ENCODE results near the gene GLCCI1.
"Not testable (repeated sequence)": the region's sequence is repeated elsewhere in the genome, so short reads cannot be mapped to it uniquely, and the experiment has no call there.

Gene GLCCI1

DNA sequence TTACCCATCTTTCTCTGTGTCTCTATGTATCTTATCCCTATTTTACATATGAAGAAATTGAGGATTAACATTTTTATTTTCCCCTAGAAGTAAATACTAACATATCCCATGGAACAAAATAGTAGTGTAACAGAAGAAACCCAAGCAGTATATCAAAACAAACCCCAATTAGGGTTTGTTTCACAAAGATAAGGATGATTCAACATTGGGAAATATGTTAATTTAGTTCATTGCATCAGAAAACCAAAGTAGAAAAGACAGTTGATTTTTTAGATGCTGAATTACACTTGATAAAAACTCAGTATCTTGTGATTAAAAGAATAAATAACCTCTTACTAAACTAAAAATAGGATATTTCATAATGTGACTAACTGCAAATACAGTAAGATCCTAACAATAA is 87.8 kb downstream of the GLCCI1 start:
- DNase-seq: no peak

DNA sequence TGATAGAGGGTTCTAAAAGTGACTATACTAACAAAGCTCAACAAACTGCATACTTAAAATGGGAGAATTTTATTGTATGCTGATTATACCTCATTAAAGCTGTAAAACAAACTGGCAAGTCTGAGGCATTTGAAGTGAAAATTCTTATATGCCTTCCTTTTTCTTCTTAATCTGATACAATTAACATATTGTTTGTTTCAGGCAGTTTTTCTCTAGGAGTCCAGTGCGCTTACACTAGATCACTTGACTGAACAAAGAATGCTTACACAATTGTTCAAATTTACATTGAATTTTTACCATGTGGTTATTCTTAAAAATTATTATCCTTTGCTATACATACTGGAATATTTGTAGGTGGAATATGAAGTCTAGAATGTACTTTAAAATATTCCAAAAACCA is 89.0 kb downstream of the GLCCI1 start:
- no peak for DNase-seq

DNA sequence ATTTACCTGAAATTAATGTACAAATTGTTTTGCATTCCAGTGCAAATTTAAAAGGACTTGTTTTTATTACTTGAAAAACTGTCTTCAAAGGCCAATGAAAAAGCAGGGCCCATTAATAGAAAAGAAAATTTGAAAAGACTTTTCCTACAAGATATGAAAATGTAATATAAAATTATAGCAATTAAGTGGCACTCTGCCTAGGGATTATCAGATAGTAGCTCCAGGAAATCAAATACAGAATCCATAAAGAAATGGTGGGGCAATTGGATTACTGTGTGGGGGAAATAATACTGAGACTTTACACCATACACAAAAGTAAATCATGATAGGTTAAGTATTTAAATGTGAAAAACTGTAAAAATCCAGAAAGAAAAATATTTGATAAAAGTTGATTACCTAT is 89.7 kb downstream of the GLCCI1 start:
- no peak for DNase-seq

DNA sequence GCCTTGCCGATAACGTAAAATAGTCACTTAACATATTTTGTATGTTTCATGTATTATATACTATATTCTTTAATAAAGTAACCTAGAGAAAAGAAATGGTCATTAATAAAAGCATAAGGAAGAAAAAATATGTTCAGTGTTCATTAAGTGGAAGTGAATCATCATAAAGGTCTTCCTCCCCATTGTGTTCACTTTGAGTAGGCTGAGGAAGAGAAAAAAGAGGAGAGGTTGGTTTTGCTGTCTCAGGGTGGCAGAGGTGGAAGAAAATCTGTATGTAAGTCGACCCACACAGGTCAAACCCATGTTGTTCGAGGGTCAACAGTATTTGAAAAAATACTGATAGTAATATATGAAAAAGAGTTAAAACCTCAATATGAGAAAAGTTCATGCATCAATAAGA is 90.3 kb downstream of the GLCCI1 start:
- DNase-seq: no peak

DNA sequence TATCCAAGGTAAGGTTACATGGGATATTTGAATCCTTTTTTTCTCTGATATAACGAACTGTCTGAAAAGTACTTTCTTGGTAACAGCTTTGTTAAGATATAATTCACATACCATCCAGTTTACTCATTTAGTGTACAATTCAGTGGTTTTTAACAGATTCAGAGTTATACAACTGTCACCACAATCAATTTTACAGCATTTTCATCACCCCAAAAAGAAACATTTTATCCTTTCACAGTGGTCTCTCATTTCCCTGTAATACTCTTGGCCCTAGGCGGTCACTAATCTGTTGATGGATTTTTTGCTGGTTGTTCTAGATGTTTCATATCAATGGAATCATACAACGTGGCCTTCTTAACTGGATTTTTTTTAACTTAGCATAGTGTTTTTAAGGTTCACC is 91.6 kb downstream of the GLCCI1 start:
- DNase-seq: no peak

DNA sequence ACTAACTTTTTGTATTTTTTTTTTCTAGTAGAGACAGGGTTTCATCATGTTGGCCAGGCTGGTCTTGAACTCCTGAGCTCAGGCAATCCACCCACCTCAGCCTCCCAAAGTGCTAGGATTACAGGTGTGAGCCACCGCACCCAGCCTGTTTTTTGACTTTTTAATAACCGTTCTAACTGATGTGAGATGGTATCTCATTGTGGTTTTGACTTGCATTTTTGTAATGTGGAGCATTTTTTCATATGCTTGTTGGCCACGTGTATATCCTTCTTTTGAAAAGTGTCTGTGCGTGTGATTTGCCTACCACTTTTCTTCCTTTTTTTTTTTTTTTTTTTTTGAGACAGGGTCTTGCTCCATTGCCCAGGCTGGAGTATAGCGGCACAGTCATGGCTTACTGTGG is 94.7 kb downstream of the GLCCI1 start:
- not testable (repeated sequence) for DNase-seq

DNA sequence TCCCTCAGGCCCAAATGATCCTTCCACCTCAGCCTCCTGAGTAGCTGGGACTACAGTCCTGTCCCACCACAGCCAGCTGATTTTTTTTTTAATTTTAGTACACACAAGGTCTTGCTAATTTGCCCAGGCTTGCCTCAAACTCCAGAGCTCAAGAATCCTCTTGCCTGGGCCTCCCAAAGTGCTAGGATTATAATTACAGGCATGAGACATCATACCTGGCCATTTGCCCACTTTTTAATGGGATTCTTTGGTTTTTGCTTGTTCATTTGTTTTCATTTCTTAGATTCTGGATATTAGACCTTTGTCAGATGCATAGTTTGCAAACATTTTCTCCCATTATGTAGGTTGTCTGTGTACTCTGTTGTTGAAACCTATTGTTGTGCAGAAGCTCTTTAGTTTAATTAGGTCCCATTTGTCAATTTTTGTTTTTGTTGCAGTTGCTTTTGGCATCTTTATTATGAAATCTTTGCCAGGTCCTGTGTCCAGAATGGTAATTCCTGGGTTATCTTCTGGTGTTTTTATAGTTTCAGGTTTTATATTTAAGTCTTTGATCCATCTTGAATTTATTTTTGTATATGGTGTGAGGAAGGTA is 95.2 kb downstream of the GLCCI1 start:
- peak; percentile 82 for DNase-seq

DNA sequence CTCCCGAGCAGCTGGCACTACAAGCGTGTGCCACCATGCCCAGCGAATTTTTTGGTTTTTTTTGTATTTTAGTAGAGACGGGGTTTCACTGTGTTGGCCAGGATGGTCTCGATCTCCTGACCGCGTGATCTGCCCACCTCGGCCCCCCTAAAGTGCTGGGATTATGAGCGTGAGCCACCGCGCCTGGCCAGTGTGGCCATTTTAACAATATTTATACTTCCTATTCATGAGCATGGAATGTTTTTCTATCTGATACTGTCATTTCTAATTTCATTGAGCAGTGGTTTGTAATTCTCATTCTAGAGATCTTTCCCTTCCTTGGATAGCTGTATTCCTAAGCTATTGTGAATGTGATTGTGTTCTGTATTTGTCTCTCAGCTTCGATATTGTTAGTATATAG is 96.2 kb downstream of the GLCCI1 start:
- DNase-seq: no peak

DNA sequence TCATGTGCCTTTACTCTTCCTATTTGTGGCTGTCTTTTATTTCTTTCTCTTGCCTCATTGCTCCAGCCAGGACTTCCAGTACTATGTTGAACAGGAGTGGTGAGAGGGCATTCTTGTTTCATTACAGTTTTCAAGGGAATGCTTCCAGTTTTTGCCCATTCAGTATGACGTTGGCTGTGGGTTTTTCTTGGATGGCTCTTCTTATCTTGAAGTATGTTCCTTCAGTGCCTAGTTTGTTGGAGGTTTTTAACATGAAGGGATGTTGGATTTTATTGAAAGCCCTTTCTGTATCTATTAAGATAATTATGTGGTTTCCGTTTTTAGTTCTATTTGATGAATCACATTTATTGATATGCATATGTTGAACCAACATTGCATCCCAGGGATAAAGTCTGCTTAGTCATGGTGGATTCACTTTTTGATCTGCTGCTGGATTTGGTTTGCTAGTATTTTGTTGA is 96.8 kb downstream of the GLCCI1 start:
- DNase-seq: no peak

DNA sequence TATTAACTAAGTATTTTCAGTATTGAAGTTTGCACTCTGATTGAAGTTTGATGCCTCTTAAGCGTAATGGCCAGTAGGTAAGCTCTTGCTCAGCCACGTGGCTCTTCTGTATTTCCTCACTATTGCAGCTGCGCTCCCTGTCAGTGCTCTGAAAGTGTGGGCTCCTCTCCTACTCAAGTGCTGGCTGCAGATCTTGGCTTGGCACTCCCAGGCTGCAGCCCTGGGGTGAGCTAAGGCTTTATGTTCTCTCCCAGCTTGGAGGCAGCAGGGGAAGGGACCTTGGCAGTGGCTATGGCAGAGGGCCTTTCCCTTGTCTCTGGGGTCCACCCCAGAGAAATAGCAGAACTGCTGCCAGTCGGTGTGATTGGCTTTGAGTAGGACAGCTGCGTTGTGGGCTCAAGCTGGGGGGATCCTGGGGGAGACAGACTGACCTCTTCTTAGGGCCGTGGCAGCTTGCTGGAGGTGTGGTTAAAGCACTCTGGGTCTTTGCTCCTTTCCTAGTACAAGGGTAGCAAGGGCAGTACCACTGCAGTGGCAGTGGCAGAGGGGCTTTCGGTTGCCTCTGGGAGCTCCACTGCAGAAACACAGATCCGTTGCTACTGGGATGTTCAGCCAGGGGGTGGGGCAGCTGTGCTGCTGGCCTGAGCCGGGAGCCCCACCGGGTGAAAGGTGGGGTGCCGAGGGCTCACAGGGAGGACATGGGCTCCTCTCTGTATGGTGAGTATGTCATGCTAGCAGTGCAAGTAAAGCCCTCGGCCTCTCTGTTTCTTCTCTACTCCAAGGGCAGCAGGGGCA is 100.5 kb downstream of the GLCCI1 start:
- DNase-seq: no peak

DNA sequence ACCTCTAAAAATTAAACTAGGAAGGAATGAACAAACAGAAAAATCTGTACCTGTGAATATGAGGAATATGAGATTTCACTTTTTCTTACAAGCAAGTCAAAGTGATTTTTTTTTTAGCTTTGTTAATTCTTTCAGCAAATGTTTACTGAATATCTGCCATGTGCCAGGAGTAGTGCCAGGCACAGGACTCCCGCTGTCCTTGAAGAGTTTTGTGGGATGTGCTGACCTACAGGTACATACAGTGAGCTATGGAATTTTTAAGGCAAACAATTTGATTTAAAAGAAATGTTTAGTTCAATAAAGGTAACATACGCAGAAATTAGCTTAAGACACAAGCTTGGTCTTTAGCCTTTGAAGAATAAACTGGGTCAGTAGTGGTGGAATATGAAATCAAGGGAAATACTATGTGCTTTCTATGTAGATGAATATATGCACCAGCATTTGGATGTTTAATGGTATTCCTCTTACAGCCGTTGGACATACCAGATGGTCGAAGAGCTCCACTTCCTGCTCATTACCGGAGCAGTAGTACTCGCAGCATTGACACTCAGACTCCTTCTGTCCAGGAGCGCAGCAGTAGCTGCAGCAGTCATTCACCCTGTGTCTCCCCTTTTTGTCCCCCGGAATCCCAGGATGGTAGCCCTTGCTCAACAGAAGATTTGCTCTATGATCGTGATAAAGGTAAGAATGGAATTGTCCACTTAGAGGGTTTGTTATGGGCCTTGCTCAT is 102.0 kb downstream of the GLCCI1 start:
- DNase-seq: peak; percentile 18

DNA sequence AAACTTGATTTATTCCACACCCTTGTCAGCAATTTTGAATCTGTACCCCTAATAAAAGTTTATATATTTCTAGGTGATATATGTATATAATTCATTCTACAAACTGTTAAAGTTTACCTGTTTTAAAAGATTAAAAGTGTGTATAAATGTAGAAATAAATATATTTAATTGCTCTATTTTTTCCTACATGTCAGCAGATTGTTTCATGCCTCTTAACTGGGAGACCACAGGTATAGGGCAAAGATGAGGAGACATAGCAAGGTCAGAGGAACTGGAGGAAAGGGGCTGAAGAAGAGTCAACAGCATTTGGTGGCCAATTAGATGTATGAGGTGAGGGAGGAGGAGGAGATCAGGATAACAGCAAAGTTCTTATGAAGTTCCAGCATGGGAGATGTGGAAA is 109.8 kb downstream of the GLCCI1 start:
- DNase-seq: no peak

DNA sequence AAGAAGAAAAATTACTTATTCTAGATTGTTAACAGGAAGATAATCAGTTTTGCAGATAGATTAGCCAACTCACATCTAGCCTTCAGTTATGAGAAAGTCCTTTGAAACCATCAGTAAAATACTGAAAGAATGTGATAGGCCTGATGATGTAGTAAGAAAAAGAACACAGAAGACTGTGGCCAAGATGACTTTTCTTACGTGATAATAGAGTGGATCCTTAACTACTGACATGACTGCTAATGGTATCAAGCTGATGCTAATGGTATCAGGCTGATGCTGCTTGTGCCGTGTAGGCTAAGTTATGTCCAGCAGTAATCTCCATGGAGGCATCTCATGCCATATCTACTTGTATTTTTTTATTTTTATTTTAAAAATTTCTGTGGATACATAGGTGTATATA is 114.2 kb downstream of the GLCCI1 start:
- no peak for DNase-seq

DNA sequence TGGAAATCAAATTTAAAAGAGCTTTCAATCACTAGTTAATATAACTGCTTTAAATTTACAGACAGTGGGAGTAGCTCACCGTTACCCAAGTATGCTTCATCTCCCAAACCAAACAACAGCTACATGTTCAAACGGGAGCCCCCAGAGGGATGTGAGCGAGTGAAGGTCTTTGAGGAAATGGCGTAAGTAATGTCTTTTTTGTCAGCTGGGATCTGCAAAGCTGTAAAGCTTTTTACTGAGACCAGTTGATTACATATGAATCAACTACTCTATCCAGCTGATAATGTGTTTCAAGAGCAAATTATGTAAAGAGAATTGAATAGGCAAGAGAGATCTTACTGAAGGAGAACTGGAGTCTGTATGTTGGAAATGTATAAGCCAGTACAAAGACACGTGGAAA is 116.2 kb downstream of the GLCCI1 start:
- peak; percentile 69 for DNase-seq

DNA sequence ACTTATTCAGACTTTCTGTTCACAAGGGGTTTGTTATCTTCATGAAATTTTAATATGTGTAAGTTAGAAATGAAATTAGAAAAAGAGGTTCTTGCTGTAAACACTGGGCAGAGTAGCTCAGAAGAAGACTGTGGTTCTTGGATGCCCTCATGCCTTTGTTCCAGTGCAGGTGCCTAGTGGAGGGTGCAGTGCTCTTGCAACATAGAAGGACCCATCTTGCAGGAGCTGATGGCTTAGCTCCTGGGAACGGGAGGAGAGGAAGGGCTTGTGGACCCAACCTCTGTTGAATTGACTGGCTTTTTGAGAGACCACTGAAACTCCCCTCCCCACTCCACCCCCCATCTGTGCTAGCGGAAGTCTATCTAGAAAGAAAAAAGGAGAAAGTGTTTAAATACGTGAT is 116.8 kb downstream of the GLCCI1 start:
- DNase-seq: peak; percentile 89

DNA sequence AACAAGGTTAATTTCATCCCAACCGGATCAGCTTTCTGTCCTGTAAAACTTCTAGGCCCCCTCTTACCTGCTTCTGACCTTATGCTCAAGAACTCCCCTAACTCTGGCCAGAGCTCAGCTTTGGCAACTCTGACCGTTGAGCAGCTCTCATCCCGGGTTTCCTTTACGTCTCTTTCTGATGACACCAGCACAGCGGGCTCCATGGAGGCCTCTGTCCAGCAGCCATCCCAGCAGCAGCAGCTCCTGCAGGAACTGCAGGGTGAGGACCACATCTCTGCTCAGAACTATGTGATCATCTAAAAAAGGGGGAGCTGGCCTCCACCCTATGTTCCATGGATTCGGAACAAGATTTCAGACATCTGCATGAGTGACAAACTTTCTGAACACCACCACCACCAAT is 117.6 kb downstream of the GLCCI1 start:
- no peak for DNase-seq

DNA sequence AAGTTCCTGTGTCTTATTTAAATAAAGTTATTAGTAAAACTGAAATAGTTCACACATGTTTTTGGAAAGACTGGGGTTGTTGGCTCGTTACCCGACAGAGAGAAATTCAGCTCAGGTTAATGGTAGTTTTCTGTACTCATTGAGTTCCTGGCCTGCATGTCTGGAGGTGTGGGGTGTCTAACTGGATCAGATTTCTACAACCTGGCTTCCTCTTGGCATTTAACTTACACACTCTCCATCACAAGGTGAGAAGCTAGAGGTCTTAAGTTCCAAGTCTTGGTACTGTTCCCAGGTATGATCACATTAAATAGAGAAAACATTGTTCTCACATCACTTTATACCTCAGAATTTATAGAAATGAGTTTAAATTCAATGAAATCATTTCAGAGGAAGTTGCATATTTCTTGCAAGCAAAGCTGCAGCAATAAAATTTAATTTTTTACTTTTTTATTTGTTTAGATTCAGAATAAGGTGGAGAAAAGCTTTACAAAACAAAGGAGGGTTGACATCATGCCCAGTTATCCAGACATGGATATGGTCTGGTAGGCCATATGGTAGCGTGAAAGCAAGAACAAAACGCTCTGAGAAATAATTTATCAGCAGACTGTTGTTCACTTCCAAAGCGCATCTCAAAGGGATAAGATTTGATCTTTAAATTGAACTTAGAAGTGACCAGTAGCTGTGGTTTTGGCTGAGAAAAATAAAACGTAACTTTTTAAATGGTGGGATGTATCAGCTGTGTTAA is 120.6 kb downstream of the GLCCI1 start:
- peak; percentile 62 for DNase-seq

DNA sequence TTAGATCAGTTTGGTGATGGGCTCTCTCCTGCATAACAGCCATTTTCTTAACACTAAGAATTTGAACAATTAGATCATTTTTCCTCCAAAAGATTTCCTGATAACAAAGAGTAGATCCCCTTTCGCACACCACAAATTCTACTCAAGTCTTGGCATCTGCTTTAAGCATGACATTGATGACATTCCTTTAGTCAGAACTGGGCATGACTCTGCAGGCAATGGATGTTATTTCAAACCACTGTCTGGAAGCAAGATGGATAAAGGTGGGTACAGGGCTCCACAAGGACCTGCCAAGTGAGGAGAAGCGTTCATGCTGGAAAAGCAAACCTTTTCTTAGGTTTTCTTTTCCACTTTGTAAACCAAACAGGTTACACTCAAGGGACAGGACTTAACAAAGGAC is 123.5 kb downstream of the GLCCI1 start:
- no peak for DNase-seq

DNA sequence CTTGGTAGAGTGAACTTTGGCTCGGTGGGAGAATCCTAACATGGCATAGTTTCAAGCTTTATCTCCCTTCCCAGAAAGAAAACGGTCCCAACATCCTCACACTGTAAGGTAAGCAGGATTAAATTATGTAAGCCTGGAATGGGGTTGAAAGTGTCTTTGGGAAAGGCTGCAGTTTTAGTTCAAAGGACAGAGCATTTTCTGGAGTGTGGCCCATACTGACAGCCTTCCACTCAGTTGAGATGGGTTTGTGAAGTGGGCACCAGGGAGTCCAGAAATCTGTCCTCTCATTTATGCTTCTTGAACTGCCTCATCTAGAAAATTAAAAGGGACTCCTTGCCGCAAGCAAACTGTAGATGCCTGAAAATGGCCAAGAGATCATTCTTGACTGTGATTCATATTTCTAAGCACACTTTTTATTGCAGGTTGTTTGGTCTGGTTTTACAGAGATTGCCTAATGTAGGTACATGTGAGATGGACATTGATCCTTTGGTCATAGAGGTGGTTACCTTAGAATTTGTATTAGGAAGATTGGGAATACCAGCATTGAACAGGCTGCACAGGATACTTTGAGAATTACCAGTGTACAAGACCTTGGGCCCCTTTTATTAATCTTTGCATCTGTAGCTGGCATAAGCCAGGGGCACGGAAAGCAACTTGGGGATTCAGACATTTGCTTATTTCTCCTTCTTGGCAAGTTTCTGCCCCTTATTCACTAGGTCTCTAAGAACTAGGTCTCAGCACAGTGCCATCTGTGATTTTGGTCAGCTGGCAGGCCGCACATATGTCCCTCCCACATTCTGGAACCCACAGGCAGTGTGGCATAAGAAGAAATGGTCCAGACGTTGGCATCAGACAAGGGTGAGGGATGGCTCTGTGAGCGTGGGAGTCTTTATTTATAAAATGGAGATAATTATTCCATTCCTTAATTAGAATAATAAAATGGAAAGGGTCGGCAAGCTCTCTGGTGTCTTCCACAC is 125.9 kb downstream of the GLCCI1 start:
- no peak for DNase-seq

DNA sequence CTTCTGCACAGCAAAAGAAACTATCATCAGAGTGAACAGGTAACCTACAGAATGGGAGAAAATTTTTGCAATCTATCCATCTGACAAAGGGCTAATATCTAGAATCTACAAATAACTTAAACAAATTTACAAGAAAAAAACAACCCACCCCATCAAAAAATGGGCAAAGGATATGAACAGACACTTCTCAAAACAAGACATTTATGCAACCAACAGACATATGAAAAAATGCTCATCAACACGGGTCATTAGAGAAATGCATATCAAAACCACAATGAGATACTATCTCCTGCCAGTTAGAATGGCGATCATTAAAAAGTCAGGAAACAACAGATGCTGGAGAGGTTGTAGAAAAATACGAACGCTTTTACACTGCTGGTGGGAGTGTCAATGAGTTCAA is 132.7 kb downstream of the GLCCI1 start:
- not testable (repeated sequence) for DNase-seq

DNA sequence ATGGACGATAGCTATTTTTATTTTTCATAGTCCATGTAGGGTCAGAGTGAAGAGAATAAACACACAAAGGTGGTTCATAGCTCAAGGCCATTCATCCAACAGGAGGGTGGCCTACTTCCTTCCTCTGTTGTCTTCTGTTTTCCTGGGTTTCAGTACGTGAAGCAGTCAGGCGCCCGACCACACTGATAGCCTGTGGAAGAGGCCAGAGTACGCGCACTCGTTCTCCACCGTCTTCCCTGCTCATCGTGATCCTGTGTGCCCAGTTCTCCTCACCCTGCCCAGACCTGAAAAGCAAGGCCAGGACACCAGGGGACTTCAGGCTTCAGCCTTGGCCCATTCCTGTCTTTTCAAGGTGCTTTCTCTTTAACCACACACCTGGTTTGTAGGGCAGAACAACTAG is 134.7 kb downstream of the GLCCI1 start:
- no peak for DNase-seq

DNA sequence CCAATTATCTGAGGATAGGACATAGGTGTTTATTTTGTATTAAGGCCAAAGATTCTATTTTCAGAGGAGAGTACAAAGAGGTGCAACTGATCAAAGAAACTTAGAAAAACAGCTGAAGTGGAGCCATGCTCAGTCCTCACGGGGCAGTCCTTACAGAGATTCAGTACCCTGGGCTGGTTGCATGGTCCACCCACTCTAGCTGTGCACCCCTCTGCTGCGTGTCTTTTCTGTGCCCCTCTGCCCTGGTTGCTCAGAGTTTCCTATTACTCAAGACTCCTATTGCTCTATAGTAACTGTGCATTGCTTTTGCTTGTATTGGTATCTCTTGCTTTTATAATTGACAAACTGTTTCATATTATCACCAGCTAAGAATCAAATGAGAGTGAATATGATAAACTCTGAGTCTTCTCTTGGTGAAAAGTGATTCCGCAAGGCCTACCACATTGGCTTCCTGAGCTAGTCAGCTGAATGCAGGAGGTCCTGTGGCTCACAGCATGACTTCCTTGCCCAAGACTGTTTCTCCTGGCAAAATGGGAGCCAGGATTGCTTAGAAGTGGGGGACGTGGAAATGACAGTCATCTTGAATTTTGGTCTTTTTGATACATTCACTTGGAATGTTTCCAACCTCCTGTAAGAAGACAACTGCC is 137.0 kb downstream of the GLCCI1 start:
- no peak for DNase-seq

Data from NCI-H69 (cell line).